HG03280 (cell line): ENCODE results near the gene NEDD4L.

Experiments used
- ATAC-seq: cut with Tn5 transposase; IDR thresholded peaks from one replicate; pipeline ENCODE4 v1.9.1; 2021; ENCODE audit warnings: mild to moderate bottlenecking, moderate library complexity; ENCODE audit not compliant: unreplicated experiment

NEDD4L gene

GRCh38 chr18:58051765-58052460, 7.9 kb downstream of the NEDD4L start:
- ATAC-seq = peak; percentile 86

DNA sequence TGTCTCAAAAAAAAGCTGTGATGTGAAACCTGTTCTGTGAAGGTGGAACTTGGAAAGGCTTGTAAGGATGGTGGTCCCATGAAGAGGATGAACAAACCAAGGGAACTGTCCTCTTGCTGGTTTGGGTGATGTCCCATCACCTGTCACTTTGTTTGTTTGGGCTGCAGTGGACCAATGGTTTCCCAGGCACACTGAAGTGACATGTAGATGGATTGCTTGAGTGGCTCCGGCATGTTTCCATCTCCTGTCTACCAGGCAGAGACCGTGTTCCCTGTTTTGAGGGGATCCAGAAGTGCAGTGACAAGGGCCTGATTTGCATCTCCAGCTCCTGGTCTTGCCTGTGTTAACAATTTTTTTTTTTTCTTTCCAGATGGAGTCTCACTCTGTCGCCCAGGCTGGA, 8.9 kb downstream of the NEDD4L start:
- ATAC-seq = no peak

DNA sequence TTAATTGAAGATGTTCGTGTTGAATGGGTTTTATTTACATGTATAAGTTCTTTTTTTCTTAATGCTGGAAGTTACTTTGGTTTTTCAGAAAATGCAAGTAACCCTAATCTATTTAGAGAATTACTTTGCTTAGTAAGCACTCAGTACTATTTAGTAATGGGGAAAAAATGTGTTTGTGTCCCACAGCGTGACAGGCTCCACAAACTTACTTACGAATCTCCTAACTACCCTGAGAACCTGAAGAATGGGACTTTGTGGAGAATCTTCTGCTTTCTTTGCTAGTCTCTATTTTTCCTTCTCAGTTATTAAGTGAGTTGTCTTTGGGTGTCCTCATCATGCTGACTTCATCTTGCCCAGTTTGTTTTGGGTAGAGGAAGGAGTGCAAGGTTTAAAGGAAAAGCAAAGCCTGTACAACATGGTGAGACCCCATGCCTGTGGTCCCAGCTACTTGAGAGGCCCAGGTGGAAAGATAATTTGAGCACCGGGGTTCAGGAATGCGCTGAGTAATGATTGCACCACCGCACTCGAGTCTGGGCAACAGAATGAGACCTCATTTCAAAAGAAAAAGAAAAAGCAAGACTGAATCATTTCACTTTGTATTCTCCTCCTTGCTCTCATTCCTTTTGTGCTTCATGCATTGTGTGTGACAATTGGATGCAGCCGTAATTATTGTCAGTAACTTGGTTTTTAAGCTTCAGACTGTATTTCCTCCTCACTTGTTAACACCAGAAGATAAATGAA, 10.2 kb downstream of the NEDD4L start:
- ATAC-seq = no peak

DNA sequence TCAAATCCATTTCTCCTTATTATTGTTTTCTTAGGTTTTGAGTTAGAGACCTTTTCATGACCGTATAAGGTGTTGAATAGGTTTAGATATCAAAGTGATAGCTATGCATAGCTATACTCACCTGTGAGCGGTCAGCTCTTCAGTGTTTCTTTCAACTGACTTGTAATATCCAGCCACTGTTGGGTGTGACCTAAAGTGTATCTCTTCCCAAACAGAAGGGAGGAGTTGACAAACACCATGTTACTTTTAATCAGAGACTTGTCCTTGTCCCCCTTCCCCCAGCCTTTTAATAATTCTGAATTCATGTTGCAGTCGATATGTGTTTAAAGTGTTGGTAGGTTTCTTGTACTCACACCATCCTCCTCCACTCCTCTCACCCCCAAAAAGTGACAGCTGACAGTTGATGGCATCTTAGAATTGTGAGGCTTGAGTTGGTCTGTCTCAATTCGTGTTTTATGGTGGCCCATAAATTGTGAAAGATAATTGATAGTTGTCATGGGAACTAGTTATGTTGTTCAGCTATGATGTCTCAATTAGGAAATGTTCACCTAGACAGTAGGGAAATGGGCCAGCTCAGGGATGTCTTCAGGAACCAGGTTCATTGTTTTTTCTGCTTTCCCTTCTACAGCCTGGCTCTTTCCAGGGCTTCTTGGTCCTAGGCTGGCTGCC, 12.0 kb downstream of the NEDD4L start:
- ATAC-seq = no peak

GRCh38 chr18:58056852-58057251, 12.8 kb downstream of the NEDD4L start:
- no peak for ATAC-seq

GRCh38 chr18:58057291-58057965, 13.4 kb downstream of the NEDD4L start:
- no peak for ATAC-seq

DNA sequence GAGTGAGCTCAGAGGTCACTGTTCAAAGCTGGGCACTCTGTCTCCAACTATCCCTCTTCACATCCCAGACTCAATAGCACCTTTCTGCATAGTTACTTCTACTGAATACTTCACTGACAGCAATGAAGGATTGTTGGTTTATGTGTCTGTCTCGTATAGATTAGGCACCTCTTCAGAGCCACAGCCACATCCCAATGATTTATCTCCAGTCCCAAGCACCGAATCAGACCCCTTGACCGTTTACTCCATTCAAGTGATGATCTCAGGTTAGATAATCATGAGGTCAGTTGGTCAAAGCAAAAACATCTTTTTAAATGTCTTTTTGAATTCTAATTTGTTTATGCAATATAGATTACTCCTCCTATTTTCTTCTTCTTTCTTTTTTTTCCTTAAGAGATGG, 14.7 kb downstream of the NEDD4L start:
- ATAC-seq = no peak

GRCh38 chr18:58060254-58060653, 16.2 kb downstream of the NEDD4L start:
- no peak for ATAC-seq

DNA sequence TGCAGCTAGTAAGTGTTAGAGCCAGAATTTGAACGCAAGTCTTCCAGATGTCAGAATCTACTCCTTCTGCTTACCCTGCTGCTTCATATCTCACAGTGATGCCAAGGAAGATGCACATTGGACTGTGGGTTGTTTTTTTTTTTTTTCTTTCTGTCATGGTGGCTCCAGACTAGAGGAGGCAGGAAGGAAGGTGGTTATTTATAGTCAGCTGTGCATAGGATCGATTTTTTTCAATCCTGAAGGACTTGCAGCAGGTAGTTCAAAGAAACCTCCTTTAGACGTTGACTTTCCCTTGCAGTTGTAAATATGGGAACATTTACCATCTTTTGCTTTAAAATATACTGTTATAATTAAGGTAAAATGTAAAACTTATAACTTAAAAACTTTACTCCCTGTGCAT, 17.3 kb downstream of the NEDD4L start:
- no peak for ATAC-seq

DNA sequence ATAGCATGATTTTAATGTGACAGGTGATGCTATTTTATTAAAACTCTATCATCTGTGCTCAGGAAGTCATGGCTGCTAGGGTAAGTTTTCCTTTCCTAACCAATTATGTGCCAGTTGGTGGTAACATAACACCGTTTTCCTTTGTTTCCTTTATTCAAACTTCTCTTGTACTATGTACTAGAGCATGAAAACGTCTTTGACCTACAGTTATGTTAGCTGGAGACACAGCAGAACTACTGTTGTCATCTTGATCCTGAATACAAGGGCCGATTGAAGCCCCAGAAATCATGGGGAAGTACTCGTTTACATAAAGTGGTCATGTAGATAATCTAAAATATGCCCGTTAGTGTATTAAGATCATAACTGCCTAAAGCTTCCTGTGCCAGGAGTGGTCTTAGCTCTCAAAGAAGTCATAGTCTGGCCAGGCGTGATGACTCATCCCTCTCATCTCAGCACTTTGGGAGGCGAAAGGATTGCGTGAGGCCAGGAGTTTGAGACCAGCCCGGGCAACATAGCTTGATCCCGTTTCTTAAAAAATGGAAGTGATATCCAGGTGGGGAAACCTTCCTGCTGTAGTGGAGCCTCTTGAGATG, 20.5 kb downstream of the NEDD4L start:
- ATAC-seq = no peak

- no peak for ATAC-seq
These were observed 21.9 kb downstream of the NEDD4L start for GRCh38 chr18:58065956-58066355.

- no peak for ATAC-seq
These were observed 23.6 kb downstream of the NEDD4L start for GRCh38 chr18:58067601-58068000.

DNA sequence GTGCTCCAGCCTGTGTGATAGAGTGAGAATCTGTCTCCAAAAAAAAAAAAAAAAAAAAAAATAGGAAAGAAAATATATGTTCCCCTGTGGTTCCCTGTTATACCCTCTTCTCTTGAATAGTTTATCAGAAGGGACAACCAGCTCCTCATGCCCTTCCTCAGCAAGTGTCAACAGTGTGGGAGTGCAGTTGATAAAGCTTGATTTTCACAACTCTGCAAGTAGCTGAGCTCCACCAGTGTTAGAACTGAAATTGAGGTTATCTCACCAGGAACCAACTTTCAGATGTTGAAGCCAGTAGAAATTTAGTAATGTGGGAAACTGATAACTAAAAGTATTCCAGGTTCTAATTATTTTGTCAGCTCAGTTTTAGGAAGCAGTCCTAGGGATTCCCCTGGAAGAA, 25.1 kb downstream of the NEDD4L start:
- no peak for ATAC-seq

DNA sequence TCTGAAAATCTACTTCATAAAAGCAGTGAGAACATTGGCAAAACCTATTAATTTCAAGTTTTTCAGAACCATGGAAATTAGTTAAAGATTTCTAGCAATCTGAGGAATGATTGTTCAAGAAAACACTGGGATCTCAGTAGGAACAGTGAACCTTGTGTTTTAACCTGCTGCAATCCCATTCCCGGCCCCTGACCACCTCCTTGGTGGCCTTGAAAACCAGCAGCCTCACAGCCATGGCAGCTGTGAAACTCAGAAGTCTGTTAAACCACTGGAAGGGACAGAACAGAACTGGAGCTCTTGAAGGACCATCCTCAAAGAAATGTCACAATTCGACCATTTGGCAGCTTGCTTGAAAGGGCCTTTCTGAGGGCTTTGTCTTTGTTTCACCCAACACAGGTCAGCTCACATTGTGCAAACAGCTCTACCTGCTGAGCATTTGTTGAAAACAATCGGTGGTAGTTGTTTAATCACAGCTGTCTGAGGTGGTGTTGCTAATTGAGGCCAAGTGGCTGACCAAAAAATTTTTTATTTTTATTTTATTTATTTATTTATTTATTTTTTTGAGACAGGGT, 25.8 kb downstream of the NEDD4L start:
- ATAC-seq = no peak

GRCh38 chr18:58076052-58076451, 32.0 kb downstream of the NEDD4L start:
- ATAC-seq = no peak

GRCh38 chr18:58077329-58077728, 33.3 kb downstream of the NEDD4L start:
- no peak for ATAC-seq

DNA sequence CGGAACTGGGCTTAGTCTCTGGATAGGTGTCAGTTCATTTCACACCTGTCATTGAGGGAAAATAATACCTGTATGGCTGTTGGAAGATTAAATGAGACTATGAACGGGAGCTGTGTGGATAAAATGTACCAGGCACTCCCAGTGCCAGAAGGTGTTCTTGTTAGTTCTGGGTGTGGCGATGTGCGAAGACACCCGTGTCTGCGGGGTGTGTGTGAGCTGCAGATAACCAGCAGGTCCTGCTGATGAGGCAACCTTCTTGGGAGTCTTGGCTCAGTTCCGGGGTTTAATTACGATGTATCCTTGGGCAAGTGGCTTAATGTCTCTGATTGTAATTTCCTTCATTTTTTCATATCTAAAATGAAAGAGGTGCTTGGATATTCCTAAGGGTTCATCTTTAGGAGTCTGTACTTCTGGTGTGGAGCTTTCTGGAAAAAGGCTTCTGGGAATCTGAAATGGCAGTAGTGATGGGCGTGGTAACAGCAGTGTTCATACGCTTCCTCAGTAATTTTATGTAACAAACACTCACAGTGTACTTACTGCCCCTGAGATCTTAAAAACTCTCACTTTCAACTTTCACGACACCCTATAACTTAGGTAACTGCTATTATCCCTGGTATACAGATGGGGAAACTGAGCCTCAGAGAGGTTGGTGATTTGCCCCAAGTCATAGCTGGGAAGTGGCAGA, 35.0 kb downstream of the NEDD4L start:
- no peak for ATAC-seq

- ATAC-seq = no peak
These were observed 36.4 kb downstream of the NEDD4L start for GRCh38 chr18:58080451-58080850.

DNA sequence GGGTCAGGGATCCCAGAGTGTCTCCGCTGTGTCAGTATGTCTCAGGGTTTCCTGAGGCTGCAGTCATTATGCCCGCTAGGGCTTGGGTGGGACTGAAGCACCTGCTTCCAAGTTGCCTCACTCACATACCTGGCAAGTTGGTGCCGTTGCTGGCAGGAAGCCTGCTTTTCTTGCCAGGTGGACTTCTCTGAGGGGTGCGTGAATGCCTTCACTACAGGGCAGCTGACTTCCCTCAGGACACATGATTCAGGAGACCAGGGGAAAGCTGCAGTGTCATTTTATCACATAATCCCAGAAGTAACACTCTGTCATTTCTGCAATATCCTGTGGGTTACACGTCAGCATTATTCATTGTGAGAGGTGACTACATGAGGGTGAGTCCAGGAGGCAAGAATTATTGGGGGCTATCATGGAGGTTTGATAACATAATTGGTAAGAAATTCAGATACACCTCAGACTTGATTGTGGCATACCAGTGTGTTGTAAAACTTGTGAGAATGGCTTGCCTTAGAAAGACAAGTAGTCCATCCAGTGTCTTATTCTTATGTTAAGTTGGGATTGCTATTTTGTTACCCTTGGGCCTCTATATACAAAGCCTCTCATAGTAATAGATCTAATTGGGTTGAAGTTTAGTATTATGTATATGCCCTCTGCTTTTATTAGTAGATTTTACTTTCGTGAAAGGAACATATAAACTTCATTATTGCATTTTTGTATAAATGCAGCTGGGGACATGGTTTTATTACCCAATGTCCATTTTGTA, 44.1 kb downstream of the NEDD4L start:
- ATAC-seq = no peak

DNA sequence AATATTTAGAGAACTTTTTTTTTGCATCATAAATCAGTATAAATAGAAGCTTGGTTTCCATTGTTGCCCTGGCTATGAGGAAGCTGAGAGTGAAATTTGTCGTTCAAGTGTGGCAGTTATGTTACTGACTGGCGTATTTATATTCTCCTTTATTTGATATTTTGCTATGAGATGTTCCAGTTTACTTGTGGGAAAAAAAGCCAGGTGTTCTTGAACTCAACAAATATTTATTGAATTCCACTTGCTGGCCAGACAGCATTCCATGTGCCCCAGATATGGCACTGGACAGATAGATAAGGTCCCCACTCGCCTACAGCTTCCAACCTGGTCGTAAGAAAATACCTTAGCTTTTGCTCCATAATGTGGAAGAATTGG, 44.7 kb downstream of the NEDD4L start:
- ATAC-seq = no peak
